ENCODE data around the gene PCDH9. TPM values are rescaled to one million over a fixed set of nuclear protein-coding genes. Genes with fewer than 3 reads are reported as not detected.

PCDH9 gene
- total RNA-seq, 1 experiment from 2014 or later = 4.2 TPM

DNA sequence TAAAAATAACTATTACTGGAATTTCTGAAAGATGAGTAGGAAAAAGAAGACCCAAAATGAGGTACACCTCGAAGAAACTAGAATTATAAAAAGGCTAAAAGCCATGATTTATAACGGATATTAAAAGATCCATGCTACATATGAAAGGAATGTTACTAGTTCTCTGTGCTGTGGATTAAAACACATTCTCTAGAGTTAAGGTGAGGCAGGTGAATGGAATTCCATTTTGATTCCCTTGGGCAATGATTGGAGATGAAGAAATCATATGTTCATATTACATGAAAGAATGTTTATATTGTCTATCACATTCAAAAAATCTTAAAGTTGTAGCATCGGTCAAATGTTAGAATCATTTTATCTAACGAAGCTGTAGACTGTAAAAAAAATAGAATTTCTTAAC, 783.7 kb downstream of the PCDH9 start:
- H3K4me3 ChIP-seq (ENCODE audit: low read depth in 2 of 2, low read length in 2 of 2) = no peak overlapping the region
- CTCF ChIA-PET = no interaction called here
- no peak for DNase-seq (ENCODE audit: low read depth, low spot score)

DNA sequence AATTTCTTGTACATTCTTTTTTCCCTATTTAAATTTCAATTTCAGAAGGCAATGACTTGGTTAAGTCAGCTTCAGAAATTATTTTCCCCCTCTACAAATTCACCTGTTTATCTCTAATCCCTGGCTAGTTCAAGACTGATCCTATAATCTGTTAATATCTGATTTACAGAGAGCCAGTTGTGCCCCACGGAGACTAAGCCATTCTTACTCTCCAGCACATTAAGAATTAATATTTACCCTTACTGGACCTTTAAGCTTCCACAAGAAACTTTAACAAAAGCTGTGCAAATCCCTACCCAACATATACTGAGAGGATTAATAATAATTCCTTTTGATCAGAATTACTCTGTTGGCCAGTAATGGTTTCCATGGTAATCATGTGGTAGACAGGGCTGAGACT, 786.2 kb downstream of the PCDH9 start:
- in situ Hi-C loops (cut with HindIII; ENCODE audit: low pct_unique_long_range_greater_than_20kb, low sequenced_read_pairs) (no loop called here), intact Hi-C loops (cut with micrococcal nuclease; ENCODE audit: unreplicated experiment) (no loop called here)
- H3K4me1 ChIP-seq (ENCODE audit: control insufficient read depth, insufficient read depth, low read length) = no peaks in the 10 kb centered on the region
- DNase-seq (ENCODE audit: low read depth, low spot score) (no peak), ATAC-seq (no peak)
- no peak overlapping the region for H3K27ac ChIP-seq (ENCODE audit: low read length)
- TF ChIP-seq TCF7L2 (IDR thresholded peaks at IDR 0.05; ENCODE audit: low read depth, low read length) (no peak), CTCF (IDR thresholded peaks at IDR 0.05) (no peak), REST (IDR thresholded peaks at IDR 0.05; ENCODE audit: insufficient read depth in 1 of 2, low read depth in 2 of 2, low read length in 1 of 2) (no peak), POLR2AphosphoS5 (IDR thresholded peaks at IDR 0.05; ENCODE audit: low read depth, low read length) (no peak), SIN3A (IDR thresholded peaks at IDR 0.05; ENCODE audit: borderline replicate concordance, insufficient read depth, low read depth, low read length) (no peak)
- H3K27me3 ChIP-seq (ENCODE audit: control insufficient read depth, insufficient read depth, low read length) = no peaks in the 10 kb centered on the region
- ChIA-PET CTCF (no interaction called here), POLR2A (no interaction called here)
- no peaks in the 10 kb centered on the region for H3K36me3 ChIP-seq (ENCODE audit: control insufficient read depth, insufficient read depth, low read length)
- H3K4me3 ChIP-seq (ENCODE audit: low read depth in 2 of 2, low read length in 2 of 2) = no peak overlapping the region
- BruUV-seq (replicated peaks) = no TSS peak
- H3K9me3 ChIP-seq (ENCODE audit: control insufficient read depth, insufficient read depth, low read depth, low read length) = no peaks in the 10 kb centered on the region

More for the DNA sequence above, 783.7 kb downstream of the PCDH9 start:
- Histone ChIP-seq H3K4me1 (ENCODE audit: control insufficient read depth, insufficient read depth, low read length) (no peaks in the 10 kb centered on the region), H3K27me3 (ENCODE audit: control insufficient read depth, insufficient read depth, low read length) (no peaks in the 10 kb centered on the region), H3K27ac (ENCODE audit: low read length) (no peak overlapping the region), H3K36me3 (ENCODE audit: control insufficient read depth, insufficient read depth, low read length) (no peaks in the 10 kb centered on the region), H3K9me3 (ENCODE audit: control insufficient read depth, insufficient read depth, low read depth, low read length) (no peaks in the 10 kb centered on the region)
- TF ChIP-seq TCF7L2 (IDR thresholded peaks at IDR 0.05; ENCODE audit: low read depth, low read length) (no peak), CTCF (IDR thresholded peaks at IDR 0.05) (no peak), SIN3A (IDR thresholded peaks at IDR 0.05; ENCODE audit: borderline replicate concordance, insufficient read depth, low read depth, low read length) (no peak), REST (IDR thresholded peaks at IDR 0.05; ENCODE audit: insufficient read depth in 1 of 2, low read depth in 2 of 2, low read length in 1 of 2) (no peak), POLR2AphosphoS5 (IDR thresholded peaks at IDR 0.05; ENCODE audit: low read depth, low read length) (no peak)
- intact Hi-C loops (cut with micrococcal nuclease; ENCODE audit: unreplicated experiment) (no loop called here), in situ Hi-C loops (cut with HindIII; ENCODE audit: low pct_unique_long_range_greater_than_20kb, low sequenced_read_pairs) (no loop called here)
- POLR2A ChIA-PET = no interaction called here
- ATAC-seq = no peak
- BruUV-seq (replicated peaks) = no TSS peak
